ENCODE results near the gene CDHR3. TPM values are rescaled to one million over a fixed set of nuclear protein-coding genes. Genes with fewer than 3 reads are reported as not detected.

Gene CDHR3
- total RNA-seq, 1 experiment from 2014 or later, result 4.0 TPM

DNA sequence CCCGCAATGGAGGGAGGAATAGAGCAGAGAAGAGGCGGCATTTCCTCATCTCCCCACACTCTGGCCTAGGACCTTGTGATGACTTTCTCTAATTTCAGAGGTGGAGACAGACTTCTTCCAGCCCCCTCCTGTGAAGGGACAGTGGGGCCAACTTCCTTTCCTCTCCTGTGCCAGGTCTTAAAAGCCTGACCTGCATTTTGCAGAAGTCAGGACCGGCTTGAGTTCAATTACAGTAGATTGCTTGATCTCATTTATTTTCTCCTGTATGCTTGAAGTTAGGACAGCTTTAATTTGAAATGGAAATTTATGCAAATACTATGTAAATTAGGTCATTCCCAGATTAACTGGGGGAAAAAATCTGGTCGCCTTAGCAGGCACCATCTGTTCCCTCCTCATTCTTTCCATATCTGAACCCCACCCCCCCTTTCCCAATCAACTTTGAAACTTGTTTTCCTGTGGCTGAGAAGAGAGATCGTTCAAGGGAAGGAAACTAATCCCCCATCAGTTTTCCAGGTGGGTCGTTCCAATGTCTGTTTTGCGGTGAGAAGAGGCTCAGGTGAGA lies 92.0 kb downstream of the CDHR3 start:
- H3K4me1 Mint-ChIP-seq (ENCODE audit: low read depth, unreplicated experiment), result peaks cover 16% of the 10 kb centered on the region
- no peaks in the 10 kb centered on the region for H3K36me3 Mint-ChIP-seq (ENCODE audit: insufficient read depth, unreplicated experiment)
- intact Hi-C loops (cut with micrococcal nuclease; ENCODE audit: unreplicated experiment), result no loop called here
- peaks cover 36% of the 10 kb centered on the region for H3K27me3 Mint-ChIP-seq (ENCODE audit: unreplicated experiment)
- DNase-seq, result no peak
- no peaks in the 10 kb centered on the region for H3K9me3 Mint-ChIP-seq (ENCODE audit: low read depth, unreplicated experiment)
- no TSS peak for BruUV-seq (replicated peaks)
- CTCF ChIA-PET, result interaction anchor here (2.0 kb wide), 1 partner anchor 99 kb away, joined by 7 read pairs; no protein-coding TSS in a partner anchor
- no peak overlapping the region for H3K27ac Mint-ChIP-seq (ENCODE audit: unreplicated experiment)
- H3K4me3 Mint-ChIP-seq (ENCODE audit: low read depth, unreplicated experiment), result no peak overlapping the region
- TF ChIP-seq, protein P1, sequence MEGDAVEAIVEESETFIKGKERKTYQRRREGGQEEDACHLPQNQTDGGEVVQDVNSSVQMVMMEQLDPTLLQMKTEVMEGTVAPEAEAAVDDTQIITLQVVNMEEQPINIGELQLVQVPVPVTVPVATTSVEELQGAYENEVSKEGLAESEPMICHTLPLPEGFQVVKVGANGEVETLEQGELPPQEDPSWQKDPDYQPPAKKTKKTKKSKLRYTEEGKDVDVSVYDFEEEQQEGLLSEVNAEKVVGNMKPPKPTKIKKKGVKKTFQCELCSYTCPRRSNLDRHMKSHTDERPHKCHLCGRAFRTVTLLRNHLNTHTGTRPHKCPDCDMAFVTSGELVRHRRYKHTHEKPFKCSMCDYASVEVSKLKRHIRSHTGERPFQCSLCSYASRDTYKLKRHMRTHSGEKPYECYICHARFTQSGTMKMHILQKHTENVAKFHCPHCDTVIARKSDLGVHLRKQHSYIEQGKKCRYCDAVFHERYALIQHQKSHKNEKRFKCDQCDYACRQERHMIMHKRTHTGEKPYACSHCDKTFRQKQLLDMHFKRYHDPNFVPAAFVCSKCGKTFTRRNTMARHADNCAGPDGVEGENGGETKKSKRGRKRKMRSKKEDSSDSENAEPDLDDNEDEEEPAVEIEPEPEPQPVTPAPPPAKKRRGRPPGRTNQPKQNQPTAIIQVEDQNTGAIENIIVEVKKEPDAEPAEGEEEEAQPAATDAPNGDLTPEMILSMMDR (IDR thresholded peaks at IDR 0.05; ENCODE audit: unreplicated experiment), result no peak

DNA sequence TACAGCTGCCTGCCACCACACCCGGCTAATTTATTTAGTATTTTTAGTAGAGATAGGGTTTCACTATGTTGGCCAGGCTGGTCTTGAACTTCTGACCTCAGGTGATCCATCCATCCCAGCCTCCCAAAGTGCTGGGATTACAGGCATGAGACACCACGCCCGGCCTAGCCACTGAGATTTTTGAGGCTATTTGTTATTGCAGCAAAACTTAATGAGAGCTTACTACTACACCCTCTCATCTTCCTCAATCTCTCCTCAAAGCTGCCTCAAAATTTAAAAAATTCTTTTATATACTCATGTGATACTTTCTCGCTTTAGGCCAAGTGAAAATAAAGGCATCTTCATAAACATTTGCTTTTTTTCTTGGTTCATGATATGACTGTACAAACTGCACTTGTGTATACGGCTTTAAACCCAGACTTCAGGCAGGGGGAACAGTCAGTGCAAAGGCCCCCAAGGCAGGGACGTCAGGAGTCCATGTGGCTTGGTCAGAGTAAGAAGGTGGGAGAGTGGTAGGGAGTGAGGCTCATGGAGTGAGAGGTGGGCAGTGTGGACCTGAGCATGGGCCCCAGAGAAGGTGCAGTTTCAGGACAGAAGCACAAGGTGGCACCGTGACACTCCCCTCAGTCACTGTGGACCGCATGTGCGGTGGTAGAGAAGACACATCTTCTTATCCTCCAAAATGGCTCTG lies 93.6 kb downstream of the CDHR3 start:
- TF ChIP-seq, protein P1 (IDR thresholded peaks at IDR 0.05; ENCODE audit: unreplicated experiment), result peak; percentile 77
- CTCF ChIA-PET, result interaction anchor here (2.0 kb wide), 1 partner anchor 97 kb away, joined by 7 read pairs; no protein-coding TSS in a partner anchor
- Mint-ChIP-seq H3K4me1 (ENCODE audit: low read depth, unreplicated experiment) (peaks cover 16% of the 10 kb centered on the region), H3K4me3 (ENCODE audit: low read depth, unreplicated experiment) (no peak overlapping the region), H3K36me3 (ENCODE audit: insufficient read depth, unreplicated experiment) (no peaks in the 10 kb centered on the region), H3K27me3 (ENCODE audit: unreplicated experiment) (peaks cover 26% of the 10 kb centered on the region), H3K9me3 (ENCODE audit: low read depth, unreplicated experiment) (peaks cover 3% of the 10 kb centered on the region), H3K27ac (ENCODE audit: unreplicated experiment) (no peak overlapping the region)
- intact Hi-C loops (cut with micrococcal nuclease; ENCODE audit: unreplicated experiment), result loop anchor here (1.0 kb wide), 1 partner anchor 98 kb away; no protein-coding TSS in a partner anchor
- no TSS peak for BruUV-seq (replicated peaks)
- peak; percentile 73 for DNase-seq

DNA sequence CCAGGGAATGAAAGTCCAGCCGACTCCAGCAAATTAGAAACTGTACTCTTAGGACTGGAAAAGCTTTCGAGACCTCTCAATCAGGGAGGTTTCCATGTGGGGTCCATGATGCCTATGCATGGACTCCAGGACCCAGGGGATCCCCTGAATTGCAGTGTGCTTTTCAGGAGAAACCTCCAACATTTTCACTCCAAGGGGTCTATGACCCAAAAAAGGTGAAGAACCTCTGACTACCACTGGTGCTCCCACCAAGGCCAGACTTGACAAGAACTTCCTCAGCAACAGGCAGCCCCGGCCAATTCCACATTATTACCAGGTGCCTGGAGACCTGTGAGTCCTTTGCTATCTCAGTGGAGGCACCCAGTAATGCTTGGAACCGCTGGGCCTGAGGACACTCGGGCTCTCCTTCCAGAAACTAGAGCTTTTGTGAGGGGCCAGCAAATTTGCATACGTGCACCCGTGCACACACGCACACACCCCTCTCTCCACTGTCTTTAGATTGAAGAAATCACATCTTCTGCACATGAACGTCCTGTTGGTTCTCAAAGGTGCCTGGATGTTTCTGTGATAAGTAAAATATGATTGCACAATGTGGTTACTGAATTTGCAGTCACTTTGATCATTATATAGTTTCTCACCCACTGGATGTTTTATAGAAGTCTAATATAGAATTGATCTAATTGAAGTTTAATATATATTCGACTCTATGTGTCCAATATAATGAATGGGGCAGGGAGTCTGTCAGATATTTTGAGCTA lies 94.3 kb downstream of the CDHR3 start:
- H3K27ac Mint-ChIP-seq (ENCODE audit: unreplicated experiment), result no peak overlapping the region
- no peak for DNase-seq
- no TSS peak for BruUV-seq (replicated peaks)

More for the DNA sequence above, 94.3 kb downstream of the CDHR3 start:
- Mint-ChIP-seq H3K36me3 (ENCODE audit: insufficient read depth, unreplicated experiment) (no peaks in the 10 kb centered on the region), H3K27me3 (ENCODE audit: unreplicated experiment) (peaks cover 19% of the 10 kb centered on the region), H3K9me3 (ENCODE audit: low read depth, unreplicated experiment) (peaks cover 3% of the 10 kb centered on the region), H3K4me3 (ENCODE audit: low read depth, unreplicated experiment) (no peak overlapping the region), H3K4me1 (ENCODE audit: low read depth, unreplicated experiment) (peaks cover 22% of the 10 kb centered on the region)
- TF ChIP-seq, protein P1 (IDR thresholded peaks at IDR 0.05; ENCODE audit: unreplicated experiment), result no peak
- CTCF ChIA-PET, result interaction anchor here (1.9 kb wide), 1 partner anchor 15 kb away, joined by 8 read pairs; no protein-coding TSS in a partner anchor
- intact Hi-C loops (cut with micrococcal nuclease; ENCODE audit: unreplicated experiment), result loop anchor here (1.0 kb wide), 1 partner anchor 97 kb away; no protein-coding TSS in a partner anchor
